Stomach smooth muscle (tissue), 2 donors: ENCODE measurements around the gene ZBTB16.

Experiments
- H3K27ac ChIP-seq: one replicate; pipeline ENCODE4 v1.7.0; 2013; ENCODE audit warnings: mild to moderate bottlenecking, low read length, inconsistent platforms
- H3K27me3 ChIP-seq, 2 donors: one replicate each; pipeline ENCODE4 v1.7.0; 2013; ENCODE audit warnings: low read length in 2 of 2; ENCODE audit not compliant: insufficient read depth in 2 of 2, control insufficient read depth in 1 of 2
- H3K36me3 ChIP-seq, 2 donors: one replicate each; pipeline ENCODE4 v1.7.0; 2013; ENCODE audit warnings: low read length in 2 of 2; ENCODE audit not compliant: control insufficient read depth in 2 of 2, insufficient read depth in 2 of 2
- H3K4me1 ChIP-seq: one replicate; pipeline ENCODE4 v1.7.0; 2013; ENCODE audit warnings: low read length; ENCODE audit not compliant: control insufficient read depth, insufficient read depth
- H3K4me3 ChIP-seq, 2 donors: one replicate each; pipeline ENCODE4 v1.7.0; 2013; ENCODE audit warnings: low read length in 2 of 2
- H3K9ac ChIP-seq, 2 donors: one replicate each; pipeline ENCODE4 v1.7.0; 2013; ENCODE audit warnings: low read length in 2 of 2, mild to moderate bottlenecking in 1 of 2
- H3K9me3 ChIP-seq, 2 donors: one replicate each; pipeline ENCODE4 v1.7.0; 2013; ENCODE audit warnings: low read length in 2 of 2; ENCODE audit not compliant: control insufficient read depth in 2 of 2
- donor health status: healthy.
- donor health status: Pancreatic carcinoma.

The ZBTB16 gene

DNA sequence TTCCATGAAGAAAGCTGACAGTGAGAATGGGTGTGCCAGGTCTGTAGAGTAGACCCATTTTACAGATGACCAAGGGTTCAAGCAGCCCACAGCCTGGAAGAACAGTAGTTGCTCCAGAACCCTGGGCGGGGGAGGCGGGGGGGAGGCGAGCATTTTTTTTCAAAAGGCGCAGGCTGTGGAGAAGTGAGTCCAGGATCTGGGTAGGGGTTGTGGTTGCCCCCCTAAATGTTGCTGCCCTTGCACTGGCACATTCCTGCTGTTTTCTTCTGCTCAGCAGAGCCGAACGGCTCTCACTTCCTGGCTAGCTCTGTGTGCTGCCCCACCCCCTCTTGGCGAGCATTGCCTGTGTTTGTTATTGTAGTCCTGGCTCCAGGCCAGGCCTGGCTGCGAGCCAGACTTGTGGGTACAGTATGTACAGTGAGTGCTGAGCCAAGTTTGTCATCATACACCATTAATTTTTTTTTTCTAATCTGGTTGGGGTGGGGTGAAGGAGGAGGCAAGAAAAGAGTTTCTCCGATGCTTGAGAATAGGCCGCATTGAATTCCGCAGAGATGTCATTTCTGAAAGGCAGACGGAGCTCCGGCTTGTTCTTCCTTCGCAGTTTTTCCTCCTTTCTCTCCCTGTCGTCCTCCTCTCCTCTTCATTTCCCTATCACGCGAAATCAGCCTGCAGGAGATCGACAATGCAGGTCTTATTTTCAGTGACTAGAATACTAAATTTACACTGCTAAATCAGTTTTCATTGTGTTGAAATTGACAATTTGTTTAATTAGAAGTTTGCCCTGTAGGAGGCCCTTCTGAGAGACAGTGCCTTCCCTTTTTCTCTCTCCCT is 100.5 kb downstream of the ZBTB16 start:
- H3K27me3 ChIP-seq, result no peaks in the 10 kb centered on the region
- peaks cover 89% of the 10 kb centered on the region for H3K4me1 ChIP-seq
- peaks cover 0 to 20% of the 10 kb centered on the region in 2 donors for H3K36me3 ChIP-seq
- peak overlapping the region; percentile 81 to 87 for H3K9ac ChIP-seq
- H3K9me3 ChIP-seq, result no peaks in the 10 kb centered on the region
- peak overlapping the region; percentile 100 for H3K27ac ChIP-seq
- H3K4me3 ChIP-seq, result peak overlapping the region; percentile 40 to 65

- Histone ChIP-seq H3K9ac (peak overlapping the region; percentile 81 to 87), H3K4me1 (peaks cover 89% of the 10 kb centered on the region), H3K27me3 (no peaks in the 10 kb centered on the region), H3K4me3 (peak overlapping the region; percentile 40 to 65), H3K27ac (peak overlapping the region; percentile 100), H3K9me3 (no peaks in the 10 kb centered on the region), H3K36me3 (peaks cover 0 to 19% of the 10 kb centered on the region in 2 donors)
Observed at GRCh38 chr11:114160894-114161293, 101.4 kb downstream of the ZBTB16 start.

DNA sequence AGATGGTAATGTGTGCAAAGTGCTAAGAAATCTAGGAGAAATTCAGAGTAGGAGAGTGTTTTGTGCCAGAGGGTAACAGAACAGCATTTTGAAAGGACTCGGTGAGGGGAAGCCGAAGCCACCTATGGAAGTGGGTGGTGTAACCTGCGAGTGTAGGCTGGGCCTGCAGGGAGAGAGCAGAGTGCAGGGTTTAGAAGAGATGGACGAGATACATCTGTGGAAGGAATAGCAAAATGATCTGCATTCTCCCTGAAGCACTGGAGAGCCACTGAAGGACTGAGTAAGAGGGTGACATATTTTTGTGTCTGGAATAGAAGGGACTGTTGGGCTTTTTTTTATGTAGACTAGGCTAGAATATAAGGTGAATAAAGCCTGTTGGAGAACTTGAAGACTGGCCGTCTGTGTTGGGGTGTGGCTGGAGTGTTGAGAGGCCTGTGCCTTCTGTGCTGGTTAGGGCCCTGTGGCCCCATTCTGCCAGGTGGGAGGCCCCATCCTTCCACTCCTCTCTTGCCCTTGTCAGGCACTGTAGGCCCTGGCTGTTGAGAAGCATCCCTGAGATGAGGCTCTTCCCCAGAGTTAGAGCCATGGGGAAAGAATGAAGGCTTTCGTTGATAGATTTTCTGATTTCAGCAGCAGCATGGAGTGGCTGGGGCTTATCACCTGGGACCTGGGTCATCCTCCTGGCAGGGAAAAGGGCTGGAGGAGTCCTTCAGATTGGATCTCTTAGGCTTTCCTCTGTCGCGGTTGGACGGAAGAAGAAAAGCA is 102.2 kb downstream of the ZBTB16 start:
- no peaks in the 10 kb centered on the region for H3K9me3 ChIP-seq
- peaks cover 91% of the 10 kb centered on the region for H3K4me1 ChIP-seq
- H3K27ac ChIP-seq, result peak overlapping the region; percentile 100
- H3K27me3 ChIP-seq, result no peaks in the 10 kb centered on the region
- H3K9ac ChIP-seq, result peak overlapping the region; percentile 81 to 87
- H3K4me3 ChIP-seq, result peak overlapping the region; percentile 40 to 65
- peaks cover 0 to 14% of the 10 kb centered on the region in 2 donors for H3K36me3 ChIP-seq

DNA sequence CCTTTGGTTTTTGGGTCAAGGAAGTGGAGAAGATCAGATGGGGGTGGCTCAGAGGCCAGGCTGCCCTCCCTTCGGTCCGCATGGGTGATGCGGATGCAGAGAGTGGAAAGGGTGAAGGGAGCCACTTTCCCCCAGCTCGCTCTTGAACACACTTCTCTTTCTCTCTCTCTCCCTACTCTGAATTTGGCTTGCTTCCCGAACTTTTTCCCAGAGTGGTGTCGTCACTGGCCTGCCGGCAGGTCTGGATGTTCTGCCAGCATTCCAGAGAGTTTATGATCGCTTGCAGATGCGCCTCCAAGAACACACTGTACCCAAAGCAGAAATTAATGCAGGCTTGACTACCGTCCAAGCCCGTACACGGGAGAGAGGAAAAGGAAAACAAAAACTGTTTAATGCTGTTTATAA is 103.2 kb downstream of the ZBTB16 start:
- H3K9ac ChIP-seq, result peak overlapping the region; percentile 81 to 87
- H3K27me3 ChIP-seq, result no peaks in the 10 kb centered on the region
- H3K4me1 ChIP-seq, result peaks cover 89% of the 10 kb centered on the region
- peaks cover 0 to 5% of the 10 kb centered on the region in 2 donors for H3K36me3 ChIP-seq
- H3K9me3 ChIP-seq, result no peaks in the 10 kb centered on the region
- H3K27ac ChIP-seq, result peak overlapping the region; percentile 100
- peak overlapping the region; percentile 38 to 62 for H3K4me3 ChIP-seq

GRCh38 chr11:114163229-114163631 is 103.7 kb downstream of the ZBTB16 start:
- H3K9me3 ChIP-seq, result no peaks in the 10 kb centered on the region
- no peaks in the 10 kb centered on the region for H3K27me3 ChIP-seq
- peaks cover 89% of the 10 kb centered on the region for H3K4me1 ChIP-seq
- peak overlapping the region; percentile 100 for H3K27ac ChIP-seq
- H3K9ac ChIP-seq, result peak overlapping the region; percentile 94 to 98
- peaks cover 0 to 4% of the 10 kb centered on the region in 2 donors for H3K36me3 ChIP-seq
- peak overlapping the region; percentile 36 to 64 for H3K4me3 ChIP-seq

- peaks cover 0 to under 1% of the 10 kb centered on the region in 2 donors for H3K36me3 ChIP-seq
- peak overlapping the region; percentile 94 to 98 for H3K9ac ChIP-seq
- H3K9me3 ChIP-seq, result no peaks in the 10 kb centered on the region
- peaks cover 89% of the 10 kb centered on the region for H3K4me1 ChIP-seq
- H3K27me3 ChIP-seq, result no peaks in the 10 kb centered on the region
- peak overlapping the region; percentile 36 to 64 for H3K4me3 ChIP-seq
- H3K27ac ChIP-seq, result peak overlapping the region; percentile 100
Observed at GRCh38 chr11:114163830-114164401, 104.4 kb downstream of the ZBTB16 start.

GRCh38 chr11:114164546-114164945 is 105.0 kb downstream of the ZBTB16 start:
- H3K4me3 ChIP-seq, result peak overlapping the region; percentile 10 to 47
- H3K27ac ChIP-seq, result peak overlapping the region; percentile 100
- H3K36me3 ChIP-seq, result no peaks in the 10 kb centered on the region
- peak overlapping the region; percentile 94 to 98 for H3K9ac ChIP-seq
- peaks cover 89% of the 10 kb centered on the region for H3K4me1 ChIP-seq
- no peaks in the 10 kb centered on the region for H3K27me3 ChIP-seq
- no peaks in the 10 kb centered on the region for H3K9me3 ChIP-seq

GRCh38 chr11:114165326-114166230 is 106.1 kb downstream of the ZBTB16 start:
- Histone ChIP-seq H3K27me3 (no peaks in the 10 kb centered on the region), H3K4me3 (peak overlapping the region in 1 of 2 donors; percentile 47), H3K9ac (peak overlapping the region; percentile 94 to 98), H3K27ac (peak overlapping the region; percentile 100), H3K36me3 (no peaks in the 10 kb centered on the region), H3K9me3 (no peaks in the 10 kb centered on the region), H3K4me1 (peaks cover 91% of the 10 kb centered on the region)

DNA sequence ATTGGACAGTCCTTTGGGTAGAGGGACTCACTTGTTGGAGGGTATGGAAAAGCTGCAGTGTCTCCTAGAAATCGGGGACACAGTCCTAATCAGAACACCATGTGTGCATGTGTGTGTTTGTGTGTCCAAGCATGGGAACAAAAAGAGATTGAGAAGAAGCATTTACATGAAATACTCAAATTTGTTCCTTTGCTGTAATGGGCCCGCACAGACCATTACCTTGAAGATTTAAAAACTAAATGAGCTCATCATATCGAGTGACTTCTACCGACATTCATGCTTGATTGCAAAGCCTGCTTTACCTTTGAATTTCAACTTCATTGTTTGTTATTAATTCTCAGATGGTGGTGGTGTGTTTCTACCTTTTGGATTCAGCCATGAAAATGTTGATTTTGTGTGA is 106.9 kb downstream of the ZBTB16 start:
- Histone ChIP-seq H3K4me3 (peak overlapping the region in 1 of 2 donors; percentile 47), H3K9me3 (no peaks in the 10 kb centered on the region), H3K27me3 (no peaks in the 10 kb centered on the region), H3K4me1 (peaks cover 91% of the 10 kb centered on the region), H3K36me3 (no peaks in the 10 kb centered on the region), H3K27ac (peak overlapping the region; percentile 100), H3K9ac (peak overlapping the region; percentile 66 to 94)

DNA sequence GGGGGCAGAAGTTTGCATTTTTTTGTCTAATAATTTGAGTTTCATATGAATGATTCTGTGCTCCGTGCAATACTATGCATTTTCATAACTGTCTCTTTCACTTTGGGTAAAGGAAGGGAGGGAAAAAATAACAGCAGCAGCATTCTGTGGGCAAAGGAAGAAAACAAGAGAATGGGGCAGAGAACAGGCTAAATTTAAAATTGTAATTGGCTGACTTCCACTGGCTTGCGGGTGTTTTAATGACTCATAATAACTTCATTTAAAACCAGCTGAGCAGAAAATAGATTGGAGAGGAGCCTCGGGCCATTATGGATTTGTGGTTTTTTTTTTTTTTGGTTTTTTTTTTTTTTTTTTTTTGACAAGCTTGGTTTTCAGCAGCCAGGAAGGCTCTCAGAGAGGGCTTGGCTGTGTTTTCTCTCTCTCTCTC is 107.4 kb downstream of the ZBTB16 start:
- Histone ChIP-seq H3K4me3 (peak overlapping the region in 1 of 2 donors; percentile 47), H3K27ac (peak overlapping the region; percentile 100), H3K36me3 (no peaks in the 10 kb centered on the region)

More for the DNA sequence above, 107.4 kb downstream of the ZBTB16 start:
- Histone ChIP-seq H3K9me3 (no peaks in the 10 kb centered on the region), H3K4me1 (peaks cover 91% of the 10 kb centered on the region), H3K9ac (peak overlapping the region; percentile 66 to 94), H3K27me3 (no peaks in the 10 kb centered on the region)
